ENCODE data around the gene ENTHD1.

The ENTHD1 gene

DNA sequence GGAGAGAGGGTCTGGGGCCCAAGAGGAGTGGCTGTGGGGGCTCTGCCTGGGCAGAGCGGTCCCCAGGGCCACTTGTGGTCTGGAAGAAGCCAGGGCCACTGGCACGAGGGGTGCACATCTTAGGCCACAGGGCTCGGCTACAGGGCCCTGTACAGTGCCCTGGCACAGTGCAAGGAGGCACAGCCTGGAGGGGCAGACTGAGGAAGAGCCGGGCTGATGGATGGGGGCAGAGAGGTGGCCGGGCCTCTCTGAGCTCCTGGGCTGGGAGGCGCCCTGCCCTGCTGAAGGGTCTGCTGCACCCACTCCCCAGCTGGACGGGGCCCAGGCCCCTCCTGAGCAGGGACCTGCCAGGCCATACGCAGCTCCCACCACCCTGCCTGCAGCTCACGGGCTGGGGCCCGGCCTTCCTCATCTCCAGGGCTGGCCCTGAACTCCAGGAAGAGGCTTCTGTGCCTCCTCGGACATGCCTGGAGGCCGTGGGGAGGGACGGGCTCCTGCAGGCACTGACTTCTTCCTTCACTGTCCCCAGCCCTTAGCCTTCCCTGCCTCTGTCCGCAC lies 199.5 kb downstream of the ENTHD1 start:
- no peak for DNase-seq (ENCODE audit: low read depth in 1 of 2, low spot score in 1 of 2)

All from activated CD4-positive, alpha-beta T cell treated with anti-CD3 and anti-CD28 coated beads, Interleukin-2, amount 50 U/mL, for 24 hours (primary cell).